PC-3 (cell line): ENCODE data around the gene ZNF470. TPM values are rescaled to one million over a fixed set of nuclear protein-coding genes. Genes with fewer than 3 reads are reported as not detected.

ENCODE experiments used
- ATAC-seq: fragments of 200-7000 bp; cut with Tn5 transposase; 2 replicates; pipeline ENCODE4 v1.9.1; 2020; ENCODE audit warnings: mild to moderate bottlenecking, moderate library complexity
- BruUV-seq: library from RNA; stranded (reverse); fragments of 400-500 nt; replicated peaks from 2 replicates; lab custom pipeline; 2021; lab: Mats Ljungman, UMichigan
- CTCF ChIA-PET: fragments of 300-600 bp; sonication (Branson Sonifier 250); formaldehyde crosslinking; loops from one replicate; lab custom pipeline; 2022; ENCODE audit warnings: antibody characterized with exemption; lab: Charles Lee
- POLR2A ChIA-PET: fragments of 300-600 bp; sonication (Branson Sonifier 250); formaldehyde crosslinking; loops from one replicate; lab custom pipeline; 2022; ENCODE audit warnings: antibody characterized with exemption; ENCODE audit not compliant: unreplicated experiment; lab: Charles Lee
- DNase-seq: peaks from one replicate; pipeline ENCODE4 v3.0.0-alpha.2; 2015
- H2AFZ ChIP-seq: fragments of 300-600 bp; sonication (generic); 2 replicates; pipeline ENCODE4 v1.6.0; 2016; ENCODE audit warnings: antibody characterized with exemption, low read length
- H3F3A ChIP-seq: fragments of 300-600 bp; sonication (generic); one replicate; pipeline ENCODE4 v1.6.0; 2017; ENCODE audit warnings: antibody characterized with exemption, low read length, control low read depth, mild to moderate bottlenecking; ENCODE audit not compliant: unreplicated experiment
- H3K27ac ChIP-seq: fragments of 300-600 bp; sonication (generic); 2 replicates; pipeline ENCODE4 v1.5.1; 2016; ENCODE audit warnings: mild to moderate bottlenecking, low read length
- H3K27me3 ChIP-seq: fragments of 300-600 bp; sonication (generic); 2 replicates; pipeline ENCODE4 v1.6.1; 2016; ENCODE audit warnings: low read length, mixed read lengths
- H3K36me3 ChIP-seq: fragments of 300-600 bp; sonication (generic); 2 replicates; pipeline ENCODE4 v1.6.1; 2016; ENCODE audit warnings: low read depth, mixed run types, low read length, mixed read lengths
- H3K4me1 ChIP-seq: fragments of 300-600 bp; sonication (generic); 2 replicates; pipeline ENCODE4 v1.5.1; 2016; ENCODE audit warnings: low read length; ENCODE audit not compliant: insufficient read depth
- H3K4me2 ChIP-seq: fragments of 300-600 bp; sonication (generic); 2 replicates; pipeline ENCODE4 v1.6.0; 2016; ENCODE audit warnings: low read length
- H3K4me3 ChIP-seq: fragments of 300-600 bp; sonication (generic); 2 replicates; pipeline ENCODE4 v1.5.1; 2016; ENCODE audit warnings: mild to moderate bottlenecking, low read length, mixed read lengths
- H3K79me2 ChIP-seq: fragments of 300-600 bp; sonication (generic); 2 replicates; pipeline ENCODE4 v1.6.1; 2017; ENCODE audit warnings: low read length, mixed read lengths
- H3K9ac ChIP-seq: fragments of 300-600 bp; sonication (generic); 2 replicates; pipeline ENCODE4 v1.6.0; 2016; ENCODE audit warnings: mild to moderate bottlenecking, low read length
- H3K9me2 ChIP-seq: fragments of 300-600 bp; sonication (generic); replicated peaks from 2 replicates; pipeline ENCODE4 v1.6.1; 2016; ENCODE audit warnings: mixed run types, low read length, mixed read lengths
- H3K9me3 ChIP-seq: fragments of 300-600 bp; sonication (generic); 2 replicates; pipeline ENCODE4 v1.6.1; 2016; ENCODE audit warnings: low read length, mixed read lengths
- H4K20me1 ChIP-seq: fragments of 300-600 bp; sonication (generic); 2 replicates; pipeline ENCODE4 v1.6.1; 2016; ENCODE audit warnings: low read length, mixed read lengths
- CTCF ChIP-seq: fragments of 300-600 bp; sonication (generic); conservative IDR thresholded peaks from 2 replicates; pipeline ENCODE4 v1.5.1; 2017; ENCODE audit warnings: antibody characterized with exemption, low read depth, mild to moderate bottlenecking, low read length
- EZH2 ChIP-seq: fragments of 300-600 bp; sonication (generic); IDR thresholded peaks from one replicate; pipeline ENCODE4 v1.6.1; 2017; ENCODE audit warnings: antibody characterized with exemption, mild to moderate bottlenecking, low read length; ENCODE audit not compliant: unreplicated experiment
- EZH2phosphoT487 ChIP-seq: fragments of 300-600 bp; sonication (generic); IDR thresholded peaks from 2 replicates; pipeline ENCODE4 v1.6.1; 2018; ENCODE audit warnings: mild to moderate bottlenecking, antibody characterized with exemption, low read length, borderline replicate concordance
- intact Hi-C: fragments of 100-400 bp; cut with micrococcal nuclease; formaldehyde crosslinking; loops from 2 replicates; pipeline ENCODE4 v1.9.0; 2023
- total RNA-seq: library from RNA; depleted of rRNA; stranded (reverse); fragments of >200 nt; gene quantifications from 2 replicates; pipeline ENCODE4 v1.2.3, GENCODE V29; 2014; rRNA removed

Gene ZNF470
- total RNA-seq, 1 experiment from 2014 or later: 0.26 TPM

- Histone ChIP-seq H3F3A (no peaks in the 10 kb centered on the region), H3K9ac (no peak overlapping the region), H3K9me2 (no peaks in the 10 kb centered on the region), H3K4me1 (no peaks in the 10 kb centered on the region), H3K9me3 (peaks cover 49% of the 10 kb centered on the region), H3K27me3 (no peaks in the 10 kb centered on the region), H3K4me3 (no peak overlapping the region), H3K36me3 (no peaks in the 10 kb centered on the region), H3K27ac (no peak overlapping the region), H3K79me2 (no peaks in the 10 kb centered on the region), H2AFZ (no peak overlapping the region), H3K4me2 (no peak overlapping the region), H4K20me1 (no peaks in the 10 kb centered on the region)
- no TSS peak for BruUV-seq
- ChIA-PET CTCF (no interaction called here), POLR2A (no interaction called here)
- intact Hi-C loops: no loop called here
- DNase-seq (no peak), ATAC-seq (no peak)
- TF ChIP-seq EZH2: no peak
- no peak for TF ChIP-seq CTCF
- TF ChIP-seq EZH2phosphoT487: no peak
Observed at GRCh38 chr19:56633021-56633420, 65.8 kb downstream of the ZNF470 start.

- DNase-seq (peak; percentile 76), ATAC-seq (peak; percentile 37)
- POLR2A ChIA-PET: no interaction called here
- no peaks in the 10 kb centered on the region for H3K9me2 ChIP-seq
- BruUV-seq: no TSS peak
- TF ChIP-seq CTCF (no peak), EZH2 (no peak), EZH2phosphoT487 (no peak)
- no peaks in the 10 kb centered on the region for H3K27me3 ChIP-seq
- H2AFZ ChIP-seq: no peak overlapping the region
- H3K4me2 ChIP-seq: no peak overlapping the region
- no peaks in the 10 kb centered on the region for H3F3A ChIP-seq
- no peaks in the 10 kb centered on the region for H3K4me1 ChIP-seq
- intact Hi-C loops: no loop called here
- H3K9ac ChIP-seq: no peak overlapping the region
- no peaks in the 10 kb centered on the region for H3K79me2 ChIP-seq
- peaks cover 52% of the 10 kb centered on the region for H3K9me3 ChIP-seq
- H3K36me3 ChIP-seq: no peaks in the 10 kb centered on the region
- H3K27ac ChIP-seq: no peak overlapping the region
- H3K4me3 ChIP-seq: no peak overlapping the region
- no peaks in the 10 kb centered on the region for H4K20me1 ChIP-seq
- CTCF ChIA-PET: no interaction called here
Observed at GRCh38 chr19:56637976-56638555, 70.8 kb downstream of the ZNF470 start.

Other genes with a start within 250 kb of the ZNF470 start
- gene ZNF582, start 173.9 kb upstream of the ZNF470 start, total RNA-seq: not detected in 2 replicates
- 0.11 TPM in 1 of 2 replicates, not detected in the other for gene ZNF583, start 163.1 kb upstream of the ZNF470 start, total RNA-seq
- 2.5 and 3.2 TPM in 2 replicates for gene ZNF667, start 90.1 kb upstream of the ZNF470 start, total RNA-seq
- gene ZNF471, start 59.6 kb upstream of the ZNF470 start, total RNA-seq: 0.07 and 0.23 TPM in 2 replicates
- gene ZFP28, start 28.5 kb upstream of the ZNF470 start, total RNA-seq: 0.58 and 2.2 TPM in 2 replicates
- gene ZNF71, start 27.8 kb downstream of the ZNF470 start, total RNA-seq: 8.8 and 14.2 TPM in 2 replicates
- 0.29 TPM in 1 of 2 replicates, not detected in the other for gene SMIM17, start 75.7 kb downstream of the ZNF470 start, total RNA-seq
- gene ZNF835, start 104.3 kb downstream of the ZNF470 start, total RNA-seq: not detected in 2 replicates